H1 (cell line): Measurements from ENCODE around the gene PCGF6. TPM values are rescaled to one million over a fixed set of nuclear protein-coding genes. Genes with fewer than 3 reads are reported as not detected.

Experiments
- CTCF ChIA-PET: fragments of 300-600 bp; sonication (Branson Sonifier 250); formaldehyde crosslinking; loops from one replicate; lab custom pipeline; 2021; ENCODE audit not compliant: partially characterized antibody; lab: Charles Lee
- POLR2A ChIA-PET: fragments of 300-600 bp; sonication (Branson Sonifier 250); formaldehyde crosslinking; loops from one replicate; lab custom pipeline; 2021; ENCODE audit warnings: inconsistent platforms; ENCODE audit not compliant: partially characterized antibody; lab: Charles Lee
- DNase-seq, 2 experiments: peaks; one replicate each; pipeline versions ENCODE4 v3.0.0 to v3.0.0-alpha.2; 2010 to 2022; ENCODE audit warnings: low spot score in 2 of 2, low read depth in 1 of 2, mixed read lengths in 1 of 2
- FAIRE-seq: peaks from 2 replicates; lab custom pipeline; 2011; peaks lifted over from hg19 to GRCh38; lab: Jason Lieb, UNC
- H2AFZ ChIP-seq: 2 replicates; pipeline ENCODE4 v1.8.1; 2012; ENCODE audit warnings: low read length, inconsistent platforms
- H2AK5ac ChIP-seq: 2 replicates; pipeline ENCODE4 v1.6.1; 2013; ENCODE audit warnings: low read depth, low read length
- H2BK120ac ChIP-seq: replicated peaks from 2 replicates; pipeline ENCODE3; 2013; ENCODE audit warnings: low read depth, low read length, inconsistent platforms
- H2BK12ac ChIP-seq: 2 replicates; pipeline ENCODE4 v1.6.1; 2013; ENCODE audit warnings: low read depth, low read length
- H2BK15ac ChIP-seq: 2 replicates; pipeline ENCODE4 v1.6.1; 2013; ENCODE audit warnings: low read length
- H2BK20ac ChIP-seq: 2 replicates; pipeline ENCODE4 v1.6.1; 2013; ENCODE audit warnings: low read length
- H2BK5ac ChIP-seq: 2 replicates; pipeline ENCODE4 v1.6.1; 2013; ENCODE audit warnings: low read depth, low read length
- H3K14ac ChIP-seq: 2 replicates; pipeline ENCODE4 v1.6.1; 2013; ENCODE audit warnings: inconsistent platforms; ENCODE audit not compliant: insufficient read length
- H3K18ac ChIP-seq: 2 replicates; pipeline ENCODE4 v1.6.1; 2013; ENCODE audit warnings: low read length; ENCODE audit errors: extremely low read depth
- H3K23ac ChIP-seq: 2 replicates; pipeline ENCODE4 v1.6.1; 2013; ENCODE audit warnings: inconsistent platforms; ENCODE audit not compliant: insufficient read length
- H3K23me2 ChIP-seq: 2 replicates; pipeline ENCODE4 v1.6.1; 2013; ENCODE audit warnings: low read depth, low read length
- H3K27ac ChIP-seq: 2 replicates; pipeline ENCODE4 v1.6.1; 2011; ENCODE audit warnings: low read depth, low read length, inconsistent platforms
- H3K27me3 ChIP-seq, 4 experiments: replicated peaks in 1 of 4; 1 replicate in 1 of 4; 2 replicates in 3 of 4; pipeline versions ENCODE4 v1.6.1 to v1.8.1; 2011 to 2013; ENCODE audit warnings: low read length in 3 of 4, mild to moderate bottlenecking in 3 of 4, inconsistent platforms in 2 of 4, mixed read lengths in 2 of 4, moderate library complexity in 1 of 4; ENCODE audit not compliant: control insufficient read depth in 3 of 4, insufficient read depth in 3 of 4; ENCODE audit errors: extremely low read depth in 1 of 4
- H3K36me3 ChIP-seq, 4 experiments: 2 replicates each; pipeline versions ENCODE4 v1.6.1 to v1.8.1; 2011 to 2013; ENCODE audit warnings: mild to moderate bottlenecking in 4 of 4, low read length in 3 of 4, moderate library complexity in 2 of 4, control low read depth in 1 of 4, inconsistent platforms in 1 of 4; ENCODE audit not compliant: insufficient read depth in 4 of 4, control insufficient read depth in 2 of 4
- H3K4ac ChIP-seq: replicated peaks from 2 replicates; pipeline ENCODE3; 2013; ENCODE audit warnings: low read length, low read depth, mixed read lengths, inconsistent platforms; ENCODE audit not compliant: insufficient read length
- H3K4me1 ChIP-seq, 4 experiments: replicated peaks in 1 of 4; 1 replicate in 1 of 4; 2 replicates in 3 of 4; pipeline versions ENCODE4 v1.6.1 to v1.8.1; 2011 to 2013; ENCODE audit warnings: low read length in 3 of 4, inconsistent platforms in 2 of 4, mixed read lengths in 1 of 4; ENCODE audit not compliant: insufficient read depth in 4 of 4, control insufficient read depth in 3 of 4
- H3K4me2 ChIP-seq, 2 experiments: 2 replicates each; pipeline versions ENCODE4 v1.6.1 to v1.8.1; 2011 to 2013; ENCODE audit warnings: low read depth in 2 of 2, low read length in 2 of 2, control low read depth in 1 of 2, inconsistent platforms in 1 of 2, mild to moderate bottlenecking in 1 of 2; ENCODE audit not compliant: insufficient read depth in 1 of 2
- H3K4me3 ChIP-seq, 4 experiments: fragments of 200-600, 300-600 bp in 1 of 4; sonication (generic), shearing (Covaris generic), sonication (Bioruptor Twin) in 1 of 4; 2 replicates each; pipeline versions ENCODE4 v1.5.1 to v1.8.1; 2011 to 2016; ENCODE audit warnings: low read length in 4 of 4, low read depth in 3 of 4, control low read depth in 2 of 4, inconsistent platforms in 2 of 4, mild to moderate bottlenecking in 2 of 4, mixed read lengths in 1 of 4, moderate library complexity in 1 of 4; ENCODE audit not compliant: insufficient read depth in 2 of 4; ENCODE audit errors: extremely low read depth in 1 of 4
- H3K56ac ChIP-seq: replicated peaks from 2 replicates; pipeline ENCODE3; 2013; ENCODE audit warnings: low read depth, mild to moderate bottlenecking, mixed read lengths, low read length, inconsistent platforms; ENCODE audit not compliant: insufficient read length
- H3K79me1 ChIP-seq: 2 replicates; pipeline ENCODE4 v1.6.1; 2013; ENCODE audit warnings: low read depth, low read length, control low read depth
- H3K79me2 ChIP-seq, 2 experiments: 2 replicates each; pipeline versions ENCODE4 v1.6.1 to v1.8.1; 2012 to 2013; ENCODE audit warnings: low read length in 2 of 2, mild to moderate bottlenecking in 2 of 2, inconsistent platforms in 1 of 2; ENCODE audit not compliant: insufficient read depth in 2 of 2, control insufficient read depth in 1 of 2
- H3K9ac ChIP-seq, 4 experiments: replicated peaks in 1 of 4; 1 replicate in 1 of 4; 2 replicates in 3 of 4; pipeline versions ENCODE4 v1.6.1 to v1.8.1; 2011 to 2013; ENCODE audit warnings: low read depth in 3 of 4, low read length in 3 of 4, control low read depth in 2 of 4, mild to moderate bottlenecking in 2 of 4, moderate library complexity in 2 of 4, inconsistent platforms in 1 of 4; ENCODE audit errors: extremely low read depth in 1 of 4
- H3K9me3 ChIP-seq, 2 experiments: 2 replicates each; pipeline versions ENCODE4 v1.6.1 to v1.8.1; 2012 to 2013; ENCODE audit warnings: mild to moderate bottlenecking in 2 of 2, moderate library complexity in 2 of 2, control low read depth in 1 of 2, inconsistent platforms in 1 of 2, low read depth in 1 of 2, low read length in 1 of 2, mixed read lengths in 1 of 2; ENCODE audit not compliant: insufficient read depth in 2 of 2
- H4K20me1 ChIP-seq, 2 experiments: replicated peaks in 1 of 2; 2 replicates each; pipeline versions ENCODE3 to v1.8.1; 2011 to 2013; ENCODE audit warnings: inconsistent platforms in 2 of 2, low read length in 2 of 2, mild to moderate bottlenecking in 1 of 2; ENCODE audit not compliant: insufficient read depth in 2 of 2, control insufficient read depth in 1 of 2
- H4K5ac ChIP-seq: 2 replicates; pipeline ENCODE4 v1.6.1; 2013; ENCODE audit warnings: low read length, low read depth, mixed read lengths, inconsistent platforms; ENCODE audit not compliant: insufficient read length
- H4K8ac ChIP-seq: 2 replicates; pipeline ENCODE4 v1.8.0; 2013; ENCODE audit warnings: mild to moderate bottlenecking, moderate library complexity, low read length, inconsistent platforms; ENCODE audit not compliant: insufficient read depth; ENCODE audit errors: extremely low read depth
- H4K91ac ChIP-seq: replicated peaks from 2 replicates; pipeline ENCODE3; 2013; ENCODE audit warnings: low read length, mixed read lengths, inconsistent platforms; ENCODE audit not compliant: insufficient read length
- ATF2 ChIP-seq: IDR thresholded peaks from 2 replicates; pipeline ENCODE4 v1.6.1; 2012; ENCODE audit warnings: low read length, inconsistent platforms
- CBX8 ChIP-seq: fragments of 300-800, 300-1000 bp; sonication (generic); IDR thresholded peaks from 2 replicates; pipeline ENCODE4 v1.7.1; 2016; ENCODE audit warnings: low read depth, low read length, borderline replicate concordance
- CEBPB ChIP-seq: IDR thresholded peaks from 2 replicates; pipeline ENCODE4 v1.6.1; 2012; ENCODE audit warnings: low read depth, low read length
- EZH2 ChIP-seq: fragments of 200-600 bp; sonication (generic); IDR thresholded peaks from 2 replicates; pipeline ENCODE4 v1.7.1; 2012; ENCODE audit warnings: low read depth, mild to moderate bottlenecking, moderate library complexity, low read length, inconsistent platforms; ENCODE audit not compliant: severe bottlenecking
- JUN ChIP-seq: IDR thresholded peaks from 2 replicates; pipeline ENCODE4 v1.6.1; 2011; ENCODE audit warnings: low read depth, mild to moderate bottlenecking, improper control_type of control experiment, low read length
- RAD21 ChIP-seq, 2 experiments: IDR thresholded peaks in 1 of 2; conservative IDR thresholded peaks in 1 of 2; 2 replicates each; pipeline ENCODE4 v1.6.1; 2011; ENCODE audit warnings: low read depth in 2 of 2, low read length in 2 of 2, improper control_type of control experiment in 1 of 2, inconsistent platforms in 1 of 2, mild to moderate bottlenecking in 1 of 2, moderate library complexity in 1 of 2
- TBP ChIP-seq: IDR thresholded peaks from 2 replicates; pipeline ENCODE4 v1.6.1; 2011; ENCODE audit warnings: low read depth, low read length, improper control_type of control experiment
- TCF12 ChIP-seq: IDR thresholded peaks from 2 replicates; pipeline ENCODE4 v1.6.1; 2011; ENCODE audit warnings: low read depth, mild to moderate bottlenecking, low read length
- polyA plus RNA-seq, 7 experiments: library from polyadenylated mRNA; depleted of rRNA in 3 of 7; stranded (reverse) in 5 of 7; unstranded in 2 of 7; fragments of >200 nt in 5 of 7; fragments of 200-250 nt in 2 of 7; gene quantifications; 1 replicate in 5 of 7; 2 replicates in 1 of 7; 4 replicates in 1 of 7; pipeline versions ENCODE4 v1.2.1 to v1.2.3, GENCODE V29; 2011 to 2013; ENCODE audit warnings: missing spikeins in 2 of 7, mixed read lengths in 2 of 7
- total RNA-seq: library from RNA; stranded (reverse); fragmentation: NEBNext Ultra II Directional; extraction: Animal tissue kit (Norgen Biotek cat#: 25700); gene quantifications from 2 replicates; pipeline ENCODE4 v1.2.1, GENCODE V29; 2021

The PCGF6 gene
- total and polyA plus RNA-seq, 2 of the 8 experiments (the other 6 are each of a cell fraction or from before 2014, with no cell fraction given): 6.9 to 18.6 TPM

GRCh38 chr10:103257812-103258211 is 93.1 kb downstream of the PCGF6 start:
- Histone ChIP-seq H3K9me3 (peaks cover 7 to 14% of the 10 kb centered on the region in 2 experiments; a peak in 3 of 4 replicates), H3K79me2 (no peaks in the 10 kb centered on the region), H4K8ac (no peak overlapping the region), H3K23me2 (no peaks in the 10 kb centered on the region), H4K91ac (no peak overlapping the region), H3K9ac (no peak overlapping the region), H3K27me3 (peaks cover 0 to 1% (median 0%) of the 10 kb centered on the region in 4 experiments; a peak in 2 of 7 replicates), H3K4ac (no peak overlapping the region), H3K36me3 (no peaks in the 10 kb centered on the region), H2AFZ (no peak overlapping the region), H2BK12ac (no peak overlapping the region), H3K56ac (no peak overlapping the region), H3K79me1 (no peaks in the 10 kb centered on the region), H2BK15ac (no peak overlapping the region), H2BK20ac (no peak overlapping the region), H3K27ac (no peak overlapping the region), H3K18ac (no peak overlapping the region), H3K4me3 (no peak overlapping the region), H2BK120ac (no peak overlapping the region), H3K23ac (no peak overlapping the region), H3K14ac (no peak overlapping the region), H3K4me1 (no peaks in the 10 kb centered on the region), H2BK5ac (no peak overlapping the region), H3K4me2 (no peak overlapping the region), H2AK5ac (no peak overlapping the region), H4K20me1 (no peaks in the 10 kb centered on the region), H4K5ac (no peak overlapping the region)
- TF ChIP-seq EZH2: no peak
- TF ChIP-seq JUN: no peak
- no peak for TF ChIP-seq ATF2
- no peak for TF ChIP-seq RAD21 (IDR thresholded peaks at IDR 0.05 in 1 of 2, conservative IDR thresholded peaks at IDR 0.05 in 1 of 2; ENCODE audit: low read depth in 2 of 2, low read length in 2 of 2)
- no peak for TF ChIP-seq TCF12
- no peak for TF ChIP-seq TBP
- no peak for TF ChIP-seq CBX8
- TF ChIP-seq CEBPB: no peak
- FAIRE-seq (no peak), DNase-seq (no peak)
- POLR2A ChIA-PET: no interaction called here
- CTCF ChIA-PET: interaction anchor here (0.9 to 1.3 kb wide), 2 partner anchors 9 to 13 kb away, joined by 4 read pairs; no protein-coding TSS in a partner anchor
